HepG2 (cell line): Measurements from ENCODE around the gene TTC9.

ENCODE experiments used
- ARNT ChIP-seq: fragments of 450-650 bp; IDR thresholded peaks from 2 replicates; pipeline ENCODE4 v1.6.1; 2017
- ATF1 ChIP-seq: IDR thresholded peaks from 2 replicates; pipeline ENCODE4 v1.6.1; 2016; ENCODE audit warnings: mild to moderate bottlenecking, control low read depth
- ATF7 ChIP-seq, 2 experiments: fragments of 450-650 bp in 1 of 2; sonication (generic) in 1 of 2; formaldehyde crosslinking in 1 of 2; IDR thresholded peaks; 2 replicates each; pipeline versions ENCODE4 v1.4.0 to v1.6.1; 2016 to 2020; ENCODE audit warnings: antibody characterized with exemption in 1 of 2, mild to moderate bottlenecking in 1 of 2, missing genetic modification reagents in 1 of 2
- EP300 ChIP-seq, 3 experiments: sonication (generic) in 1 of 3; formaldehyde crosslinking in 1 of 3; IDR thresholded peaks; 2 replicates each; pipeline versions ENCODE4 v1.5.1 to v1.6.1; 2011 to 2020; ENCODE audit warnings: low read depth in 2 of 3, low read length in 2 of 3, borderline replicate concordance in 1 of 3, improper control_type of control experiment in 1 of 3, mild to moderate bottlenecking in 1 of 3, missing genetic modification reagents in 1 of 3, moderate library complexity in 1 of 3
- EZH2 ChIP-seq: conservative IDR thresholded peaks from 2 replicates; pipeline ENCODE4 v1.6.1; 2012; ENCODE audit warnings: mild to moderate bottlenecking, low read depth, low read length, moderate library complexity
- JUND ChIP-seq: sonication (generic); formaldehyde crosslinking; IDR thresholded peaks from 2 replicates; pipeline ENCODE4 v1.8.0; 2022; ENCODE audit warnings: mild to moderate bottlenecking, missing genetic modification reagents
- SMARCE1 ChIP-seq: fragments of 450-650 bp; IDR thresholded peaks from 2 replicates; pipeline ENCODE4 v1.6.1; 2017; ENCODE audit warnings: borderline replicate concordance
- ZNF275 ChIP-seq: sonication (generic); formaldehyde crosslinking; IDR thresholded peaks from 2 replicates; pipeline ENCODE4 v1.8.0; 2022; ENCODE audit warnings: missing genetic modification reagents, mild to moderate bottlenecking, inconsistent platforms, borderline replicate concordance
- TF ChIP-seq, protein P1 (sequence below): sonication (generic); formaldehyde crosslinking; IDR thresholded peaks from 2 replicates; pipeline ENCODE4 v1.5.0; 2020; ENCODE audit warnings: mild to moderate bottlenecking, missing genetic modification reagents, moderate library complexity

DNA sequence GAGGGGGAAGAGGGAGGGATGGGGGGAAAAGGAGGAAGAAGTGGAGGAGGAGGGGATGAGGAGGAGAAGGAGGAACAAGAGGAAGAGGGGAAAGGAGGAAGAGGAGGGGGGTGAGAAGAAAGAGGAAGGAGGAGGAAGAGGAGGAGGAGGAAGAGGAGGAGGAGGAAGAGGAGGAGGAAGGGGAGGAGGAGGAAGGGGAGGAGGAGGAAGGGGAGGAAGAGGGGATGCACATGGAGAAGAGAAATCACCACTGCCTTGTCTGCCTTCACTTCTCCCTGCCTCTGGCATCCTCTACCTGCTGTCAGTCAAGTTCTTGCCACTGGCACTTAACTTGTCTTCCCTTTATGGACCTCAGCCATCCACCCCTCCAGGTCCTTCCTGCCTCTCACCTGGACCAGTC lies 59.9 kb downstream of the TTC9 start:
- no peak for TF ChIP-seq EZH2
- TF ChIP-seq EP300 (IDR thresholded peaks at IDR 0.05; ENCODE audit: low read depth in 2 of 2, low read length in 2 of 2), result no peak
- TF ChIP-seq EP300 (CRISPR knock-in tag; IDR thresholded peaks at IDR 0.05; ENCODE audit: borderline replicate concordance), result no peak
- TF ChIP-seq JUND (CRISPR knock-in tag), result no peak
- no peak for TF ChIP-seq ATF1
- TF ChIP-seq, protein P1, sequence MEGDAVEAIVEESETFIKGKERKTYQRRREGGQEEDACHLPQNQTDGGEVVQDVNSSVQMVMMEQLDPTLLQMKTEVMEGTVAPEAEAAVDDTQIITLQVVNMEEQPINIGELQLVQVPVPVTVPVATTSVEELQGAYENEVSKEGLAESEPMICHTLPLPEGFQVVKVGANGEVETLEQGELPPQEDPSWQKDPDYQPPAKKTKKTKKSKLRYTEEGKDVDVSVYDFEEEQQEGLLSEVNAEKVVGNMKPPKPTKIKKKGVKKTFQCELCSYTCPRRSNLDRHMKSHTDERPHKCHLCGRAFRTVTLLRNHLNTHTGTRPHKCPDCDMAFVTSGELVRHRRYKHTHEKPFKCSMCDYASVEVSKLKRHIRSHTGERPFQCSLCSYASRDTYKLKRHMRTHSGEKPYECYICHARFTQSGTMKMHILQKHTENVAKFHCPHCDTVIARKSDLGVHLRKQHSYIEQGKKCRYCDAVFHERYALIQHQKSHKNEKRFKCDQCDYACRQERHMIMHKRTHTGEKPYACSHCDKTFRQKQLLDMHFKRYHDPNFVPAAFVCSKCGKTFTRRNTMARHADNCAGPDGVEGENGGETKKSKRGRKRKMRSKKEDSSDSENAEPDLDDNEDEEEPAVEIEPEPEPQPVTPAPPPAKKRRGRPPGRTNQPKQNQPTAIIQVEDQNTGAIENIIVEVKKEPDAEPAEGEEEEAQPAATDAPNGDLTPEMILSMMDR (CRISPR knock-in tag), result no peak
- no peak for TF ChIP-seq ATF7 (IDR thresholded peaks at IDR 0.05)
- no peak for TF ChIP-seq ATF7 (CRISPR knock-in tag; IDR thresholded peaks at IDR 0.05)
- no peak for TF ChIP-seq ARNT
- TF ChIP-seq SMARCE1, result no peak
- no peak for TF ChIP-seq ZNF275 (CRISPR knock-in tag)
